ENCODE measurements around the gene TUBA1B. TPM values are rescaled to one million over a fixed set of nuclear protein-coding genes. Genes with fewer than 3 reads are reported as not detected.
"Not testable (repeated sequence)": the region's sequence is repeated elsewhere in the genome, so short reads cannot be mapped to it uniquely, and the experiment has no call there.

Gene TUBA1B
- total RNA-seq, 4 donors from 2014 or later, result 199 to 347 (median 240) TPM

DNA sequence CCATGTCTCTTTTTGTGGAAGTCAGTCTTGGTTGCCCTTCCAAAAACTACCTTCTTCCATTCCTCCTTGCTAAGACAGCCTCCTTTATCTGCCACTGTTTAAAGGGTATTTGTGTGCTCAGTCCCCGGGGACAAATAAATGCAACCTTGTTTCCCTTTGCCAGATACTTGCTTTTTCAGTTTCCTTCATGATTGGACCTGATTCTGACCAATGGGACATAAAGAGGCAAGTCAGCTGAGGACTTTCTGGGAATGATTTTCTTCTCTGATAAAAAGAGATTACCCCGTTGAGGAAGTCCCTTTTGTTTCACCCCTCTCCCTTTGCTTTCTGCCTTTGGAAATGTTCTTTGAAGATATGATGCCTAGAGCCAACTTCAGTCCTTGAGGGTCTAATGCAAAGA is 7.4 kb upstream of the TUBA1B start:
- TF ChIP-seq, protein P1, sequence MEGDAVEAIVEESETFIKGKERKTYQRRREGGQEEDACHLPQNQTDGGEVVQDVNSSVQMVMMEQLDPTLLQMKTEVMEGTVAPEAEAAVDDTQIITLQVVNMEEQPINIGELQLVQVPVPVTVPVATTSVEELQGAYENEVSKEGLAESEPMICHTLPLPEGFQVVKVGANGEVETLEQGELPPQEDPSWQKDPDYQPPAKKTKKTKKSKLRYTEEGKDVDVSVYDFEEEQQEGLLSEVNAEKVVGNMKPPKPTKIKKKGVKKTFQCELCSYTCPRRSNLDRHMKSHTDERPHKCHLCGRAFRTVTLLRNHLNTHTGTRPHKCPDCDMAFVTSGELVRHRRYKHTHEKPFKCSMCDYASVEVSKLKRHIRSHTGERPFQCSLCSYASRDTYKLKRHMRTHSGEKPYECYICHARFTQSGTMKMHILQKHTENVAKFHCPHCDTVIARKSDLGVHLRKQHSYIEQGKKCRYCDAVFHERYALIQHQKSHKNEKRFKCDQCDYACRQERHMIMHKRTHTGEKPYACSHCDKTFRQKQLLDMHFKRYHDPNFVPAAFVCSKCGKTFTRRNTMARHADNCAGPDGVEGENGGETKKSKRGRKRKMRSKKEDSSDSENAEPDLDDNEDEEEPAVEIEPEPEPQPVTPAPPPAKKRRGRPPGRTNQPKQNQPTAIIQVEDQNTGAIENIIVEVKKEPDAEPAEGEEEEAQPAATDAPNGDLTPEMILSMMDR (IDR thresholded peaks at IDR 0.05), result no peak
- no peak for TF ChIP-seq POLR2A (IDR thresholded peaks at IDR 0.05)
- intact Hi-C loops (cut with DNase I; ENCODE audit: low total_unique reads), result no loop called here
- 57 to 67% methylated on average over 2 of the region's 2 CpGs for WGBS, 2 donors
- no peak overlapping the region for H3K4me3 ChIP-seq (ENCODE audit: low read depth, poor library complexity, severe bottlenecking)
- DNase-seq (ENCODE audit: low spot score in 2 of 2), result no peak

DNA sequence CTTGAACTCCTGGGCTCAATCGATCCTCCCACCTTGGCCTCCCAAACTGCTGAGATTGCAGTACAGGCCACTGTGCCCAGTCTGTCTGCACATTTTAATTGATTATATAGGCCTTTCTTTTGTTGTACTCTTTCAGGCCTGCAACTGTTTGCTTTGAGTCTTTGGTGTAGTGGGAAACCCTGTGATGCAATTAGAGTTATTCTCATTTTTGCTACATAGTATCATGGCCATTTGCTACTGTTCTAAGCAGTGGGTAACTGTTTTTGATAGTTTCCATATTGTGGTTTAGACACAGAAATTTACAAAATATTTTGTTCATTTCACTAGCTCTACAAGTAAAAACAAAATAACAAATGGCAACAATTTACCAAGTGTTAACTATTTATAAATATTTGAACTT is 6.3 kb upstream of the TUBA1B start:
- 95 to 100% methylated on average over 1 of the region's 1 CpG for WGBS, 2 donors
- no peak for DNase-seq (ENCODE audit: low spot score in 2 of 2)
- TF ChIP-seq POLR2A (IDR thresholded peaks at IDR 0.05), result no peak
- TF ChIP-seq, protein P1 (IDR thresholded peaks at IDR 0.05), result no peak
- no peak overlapping the region for H3K4me3 ChIP-seq (ENCODE audit: low read depth, poor library complexity, severe bottlenecking)
- intact Hi-C loops (cut with DNase I; ENCODE audit: low total_unique reads), result no loop called here

DNA sequence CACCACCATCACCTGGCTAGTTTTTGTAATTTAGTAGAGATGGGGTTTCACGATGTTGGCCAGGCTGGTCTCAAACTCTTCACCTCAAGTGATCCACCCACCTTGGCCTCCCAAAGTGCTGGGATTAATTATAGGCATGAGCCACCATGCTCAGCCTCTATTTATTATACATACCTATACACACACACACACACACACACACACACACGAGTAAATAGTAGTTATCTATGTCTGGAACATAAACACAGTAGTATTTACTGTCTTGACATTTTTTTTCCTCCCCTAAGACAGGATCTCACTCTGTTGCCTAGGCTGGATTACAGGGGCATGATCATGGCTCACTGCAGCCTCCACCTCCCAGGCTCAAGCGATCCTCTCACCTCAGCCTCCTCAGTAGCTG is 5.8 kb upstream of the TUBA1B start:
- intact Hi-C loops (cut with DNase I; ENCODE audit: low total_unique reads), result not testable (repeated sequence)

GRCh38 chr12:49133590-49133989 is 2.4 kb upstream of the TUBA1B start:
- no peak for TF ChIP-seq POLR2A (IDR thresholded peaks at IDR 0.05)
- TF ChIP-seq, protein P1 (IDR thresholded peaks at IDR 0.05), result no peak
- no peak overlapping the region for H3K4me3 ChIP-seq (ENCODE audit: low read depth, poor library complexity, severe bottlenecking)
- intact Hi-C loops (cut with DNase I; ENCODE audit: low total_unique reads), result no loop called here
- WGBS, 2 donors, result 83 to 91% methylated on average over 10 of the region's 10 CpGs
- DNase-seq (ENCODE audit: low spot score in 2 of 2), result no peak

More for the DNA sequence above, 5.8 kb upstream of the TUBA1B start:
- DNase-seq (ENCODE audit: low spot score in 2 of 2); H3K4me3 ChIP-seq (ENCODE audit: low read depth, poor library complexity, severe bottlenecking): not testable (repeated sequence)
- WGBS, 2 donors, result 93 to 95% methylated on average over 3 of the region's 3 CpGs

- 48 to 51% methylated on average over 5 of the region's 5 CpGs for WGBS, 2 donors
- no peak overlapping the region for H3K4me3 ChIP-seq (ENCODE audit: low read depth, poor library complexity, severe bottlenecking)
- intact Hi-C loops (cut with DNase I; ENCODE audit: low total_unique reads), result no loop called here
- TF ChIP-seq, protein P1 (IDR thresholded peaks at IDR 0.05), result no peak
- TF ChIP-seq POLR2A (IDR thresholded peaks at IDR 0.05), result no peak
- DNase-seq (ENCODE audit: low spot score in 2 of 2), result no peak
Observed at GRCh38 chr12:49133014-49133413, 1.8 kb upstream of the TUBA1B start.

- WGBS, 2 donors, result 9 to 11% methylated on average over 9 of the region's 9 CpGs
- DNase-seq (ENCODE audit: low spot score in 2 of 2), result peak in 1 of 2 donors; percentile 42
- intact Hi-C loops (cut with DNase I; ENCODE audit: low total_unique reads), result no loop called here
- TF ChIP-seq, protein P1 (IDR thresholded peaks at IDR 0.05), result no peak
- TF ChIP-seq POLR2A (IDR thresholded peaks at IDR 0.05), result no peak
- peak overlapping the region; percentile 25 for H3K4me3 ChIP-seq (ENCODE audit: low read depth, poor library complexity, severe bottlenecking)
Observed at GRCh38 chr12:49131894-49132461, 783 bp upstream of the TUBA1B start.
